IMR-90 (cell line): Measurements from ENCODE around the gene KCTD5. TPM values are rescaled to one million over a fixed set of nuclear protein-coding genes. Genes with fewer than 3 reads are reported as not detected.
A peak's percentile ranks its signal among the peaks of the same experiment; 100 is the strongest.
"Not testable (repeated sequence)": the region's sequence is repeated elsewhere in the genome, so short reads cannot be mapped to it uniquely, and the experiment has no call there.

ENCODE experiments used
- ATAC-seq: fragments of 200-7000 bp; cut with Tn5 transposase; 2 replicates; pipeline ENCODE4 v1.9.1; 2020; ENCODE audit warnings: low read depth, mild to moderate bottlenecking, moderate library complexity
- BruUV-seq: library from RNA; stranded (reverse); fragments of 400-500 nt; replicated peaks from 2 replicates; lab custom pipeline; 2021; lab: Mats Ljungman, UMichigan
- CTCF ChIA-PET: fragments of 300-600 bp; formaldehyde crosslinking; extraction: SDS; loops from one replicate; lab custom pipeline; 2021; ENCODE audit warnings: antibody characterized with exemption; lab: Yijun Ruan, JAX
- POLR2A ChIA-PET: fragments of 300-600 bp; sonication (Branson Sonifier 250); formaldehyde crosslinking; loops from one replicate; lab custom pipeline; 2022; ENCODE audit warnings: antibody characterized with exemption; ENCODE audit not compliant: unreplicated experiment; lab: Charles Lee
- DNase-seq: peaks from one replicate; pipeline ENCODE4 v3.0.0; 2013
- H2AFZ ChIP-seq: replicated peaks from 2 replicates; pipeline ENCODE3; 2013; ENCODE audit warnings: low read length, mild to moderate bottlenecking; ENCODE audit not compliant: poor library complexity
- H2AK5ac ChIP-seq: 2 replicates; pipeline ENCODE4 v1.6.1; 2013; ENCODE audit warnings: low read depth, low read length, inconsistent platforms
- H2AK9ac ChIP-seq: replicated peaks from 2 replicates; pipeline ENCODE3; 2013; ENCODE audit warnings: mild to moderate bottlenecking, low read depth, low read length, moderate library complexity; ENCODE audit not compliant: poor library complexity
- H2BK120ac ChIP-seq: 2 replicates; pipeline ENCODE4 v1.6.1; 2013; ENCODE audit warnings: low read depth, low read length, inconsistent platforms
- H2BK15ac ChIP-seq: 3 replicates; pipeline ENCODE4 v1.6.1; 2013; ENCODE audit warnings: low read depth, low read length, inconsistent platforms
- H2BK20ac ChIP-seq: 2 replicates; pipeline ENCODE4 v1.6.1; 2013; ENCODE audit warnings: low read depth, mild to moderate bottlenecking, inconsistent platforms, low read length, moderate library complexity
- H2BK5ac ChIP-seq: 2 replicates; pipeline ENCODE4 v1.6.1; 2013; ENCODE audit warnings: mild to moderate bottlenecking, low read depth, low read length, inconsistent platforms; ENCODE audit not compliant: poor library complexity, severe bottlenecking
- H3K14ac ChIP-seq: replicated peaks from 2 replicates; pipeline ENCODE4 v1.6.1; 2013; ENCODE audit warnings: low read depth, low read length, inconsistent platforms
- H3K18ac ChIP-seq: 2 replicates; pipeline ENCODE4 v1.6.1; 2013; ENCODE audit warnings: low read depth, low read length, control low read depth
- H3K23ac ChIP-seq: 2 replicates; pipeline ENCODE4 v1.6.1; 2013; ENCODE audit warnings: low read depth, low read length, inconsistent platforms
- H3K27ac ChIP-seq: 2 replicates; pipeline ENCODE4 v1.5.1; 2013; ENCODE audit warnings: mild to moderate bottlenecking, control low read depth, low read length; ENCODE audit not compliant: insufficient read depth
- H3K27me3 ChIP-seq: 2 replicates; pipeline ENCODE4 v1.6.1; 2013; ENCODE audit warnings: low read length; ENCODE audit not compliant: control insufficient read depth, insufficient read depth
- H3K36me3 ChIP-seq: 2 replicates; pipeline ENCODE4 v1.6.1; 2013; ENCODE audit warnings: low read length, mixed read lengths; ENCODE audit not compliant: control insufficient read depth, insufficient read depth
- H3K4ac ChIP-seq: 2 replicates; pipeline ENCODE4 v1.6.1; 2013; ENCODE audit warnings: low read depth, low read length, inconsistent platforms
- H3K4me1 ChIP-seq: 2 replicates; pipeline ENCODE4 v1.6.1; 2013; ENCODE audit warnings: low read length, mixed read lengths; ENCODE audit not compliant: control insufficient read depth, insufficient read depth
- H3K4me2 ChIP-seq: 2 replicates; pipeline ENCODE4 v1.6.1; 2013; ENCODE audit warnings: low read depth, mild to moderate bottlenecking, control low read depth, low read length, moderate library complexity
- H3K4me3 ChIP-seq: 2 replicates; pipeline ENCODE4 v1.5.1; 2013; ENCODE audit warnings: low read depth, mild to moderate bottlenecking, control low read depth, low read length, moderate library complexity; ENCODE audit not compliant: insufficient read depth
- H3K56ac ChIP-seq: 2 replicates; pipeline ENCODE4 v1.6.1; 2013; ENCODE audit warnings: low read length, inconsistent platforms; ENCODE audit not compliant: insufficient read depth; ENCODE audit errors: extremely low read depth
- H3K79me1 ChIP-seq, 2 experiments: 2 replicates each; pipeline ENCODE4 v1.6.1; 2013; ENCODE audit warnings: low read length in 2 of 2, inconsistent platforms in 1 of 2, low read depth in 1 of 2
- H3K9ac ChIP-seq: 2 replicates; pipeline ENCODE4 v1.6.1; 2013; ENCODE audit warnings: low read depth, low read length, control low read depth
- H3K9me1 ChIP-seq: 2 replicates; pipeline ENCODE4 v1.6.1; 2013; ENCODE audit warnings: low read length, inconsistent platforms; ENCODE audit not compliant: insufficient read depth
- H3K9me3 ChIP-seq: 2 replicates; pipeline ENCODE4 v1.6.1; 2013; ENCODE audit warnings: low read length; ENCODE audit not compliant: control insufficient read depth, insufficient read depth
- H4K20me1 ChIP-seq: 2 replicates; pipeline ENCODE4 v1.6.1; 2013; ENCODE audit warnings: low read length, inconsistent platforms; ENCODE audit not compliant: insufficient read depth
- H4K5ac ChIP-seq: 2 replicates; pipeline ENCODE4 v1.6.1; 2013; ENCODE audit warnings: mild to moderate bottlenecking, low read depth, low read length, control low read depth
- H4K8ac ChIP-seq, 2 experiments: 2 replicates each; pipeline ENCODE4 v1.6.1; 2013; ENCODE audit warnings: low read depth in 2 of 2, low read length in 2 of 2, control low read depth in 1 of 2, inconsistent platforms in 1 of 2
- H4K91ac ChIP-seq: 2 replicates; pipeline ENCODE4 v1.6.1; 2013; ENCODE audit warnings: low read depth, low read length, inconsistent platforms; ENCODE audit not compliant: insufficient read depth
- WGBS, 2 experiments: methylation state at CpG; one replicate each; pipeline versions ENCODE4 v1.1.5 to v1.1.7; 2013; ENCODE audit warnings: missing lambda C conversion rate in 2 of 2; ENCODE audit not compliant: insufficient read length in 1 of 2; ENCODE audit errors: extremely low coverage in 2 of 2; 5-methylcytosine and 5-hydroxymethylcytosine counted together
- dilution Hi-C: fragments of 300-500 bp; cut with HindIII; formaldehyde crosslinking; loops from one replicate; pipeline ENCODE4 v1.14.3; 2018; ENCODE audit warnings: low sequenced_read_pairs; ENCODE audit not compliant: unreplicated experiment
- in situ Hi-C: fragments of 300-500 bp; cut with MboI; formaldehyde crosslinking; loops from 3 replicates; pipeline ENCODE4 v1.14.3; 2019; ENCODE audit warnings: low sequenced_read_pairs, inconsistent platforms, mixed read lengths
- intact Hi-C: fragments of 100-400 bp; cut with micrococcal nuclease; formaldehyde crosslinking; loops from 2 replicates; pipeline ENCODE4 v1.10.0; 2022
- polyA plus RNA-seq, 3 experiments: library from polyadenylated mRNA; depleted of rRNA; stranded (reverse); fragments of >200 nt; gene quantifications; 2 replicates each; pipeline ENCODE4 v1.2.3, GENCODE V29; 2012; ENCODE audit warnings: low replicate concordance in 1 of 3
- total RNA-seq: library from RNA; depleted of rRNA; stranded (reverse); fragments of >200 nt; gene quantifications from 2 replicates; pipeline ENCODE4 v1.2.3, GENCODE V29; 2012

KCTD5 gene
- total and polyA plus RNA-seq, 2 of the 4 experiments (the other 2 are of a cell fraction): 17.2 to 56.2 TPM

- no CpG with 5 or more reads among the region's 8 CpGs for WGBS, 2 experiments
- H3K27ac ChIP-seq, H3K9me1 ChIP-seq, H3K23ac ChIP-seq, H4K91ac ChIP-seq, ATAC-seq, H3K9me3 ChIP-seq, H2AK5ac ChIP-seq, H2BK120ac ChIP-seq, H4K20me1 ChIP-seq, H3K56ac ChIP-seq, H4K5ac ChIP-seq, H3K14ac ChIP-seq, H3K4me1 ChIP-seq, H2BK5ac ChIP-seq, H3K4me2 ChIP-seq, H3K4ac ChIP-seq, DNase-seq, dilution Hi-C loops, H3K4me3 ChIP-seq, CTCF ChIA-PET, H2BK15ac ChIP-seq, H3K9ac ChIP-seq, H2AFZ ChIP-seq, H3K27me3 ChIP-seq, in situ Hi-C loops, H3K18ac ChIP-seq, H4K8ac ChIP-seq, POLR2A ChIA-PET, BruUV-seq, intact Hi-C loops, H3K36me3 ChIP-seq, H2AK9ac ChIP-seq, H2BK20ac ChIP-seq: not testable (repeated sequence)
- H3K79me1 ChIP-seq: peaks cover 7 to 25% of the 10 kb centered on the region in 2 experiments
Measured at GRCh38 chr16:2680360-2680759, 2.0 kb upstream of the KCTD5 start.

GRCh38 chr16:2683041-2683440 is 718 bp downstream of the KCTD5 start:
- H3K9me1 ChIP-seq, in situ Hi-C loops, H3K4me1 ChIP-seq, H2BK15ac ChIP-seq, H3K9me3 ChIP-seq, intact Hi-C loops, BruUV-seq, H3K36me3 ChIP-seq, H3K18ac ChIP-seq, H2BK20ac ChIP-seq, CTCF ChIA-PET, H4K5ac ChIP-seq, dilution Hi-C loops, H3K27me3 ChIP-seq: not testable (repeated sequence)
- Histone ChIP-seq H3K56ac (peak overlapping the region; percentile 66), H3K27ac (peak overlapping the region; percentile 61), H2AK9ac (peak overlapping the region; percentile 96), H2BK5ac (peak overlapping the region; percentile 60), H2BK120ac (0 out of 2 replicates have a peak overlapping the region, but pooled peaks have one; percentile 25), H3K14ac (peak overlapping the region; percentile 65; the same call in 1 of the 2 replicates), H3K23ac (peak overlapping the region; percentile 88), H4K8ac (peak overlapping the region; percentile 65 to 76; a peak in 2 of 4 replicates), H3K4ac (peak overlapping the region; percentile 71), H4K20me1 (peaks cover 14% of the 10 kb centered on the region), H3K9ac (peak overlapping the region; percentile 73), H2AFZ (peak overlapping the region; percentile 100), H3K79me1 (peaks cover 7 to 39% of the 10 kb centered on the region in 2 experiments), H4K91ac (peak overlapping the region; percentile 33), H3K4me3 (peak overlapping the region; percentile 82), H2AK5ac (peak overlapping the region; percentile 61; the same call in 1 of the 2 replicates), H3K4me2 (peak overlapping the region; percentile 70)
- ATAC-seq (peak; percentile 2), DNase-seq (peak; percentile 11)
- POLR2A ChIA-PET: interaction anchor here (1.4 kb wide), 1 partner anchor 10 kb away, joined by 3 read pairs; no protein-coding TSS in a partner anchor
- WGBS, 2 experiments: no CpG with 5 or more reads among the region's 13 CpGs
